Fibroblast of lung (primary cell): Measurements from ENCODE around the gene UBR7. TPM values are rescaled to one million over a fixed set of nuclear protein-coding genes. Genes with fewer than 3 reads are reported as not detected.

Experiments used
- DNase-seq, 2 donors: peaks; one replicate each; pipeline versions ENCODE4 v3.0.0 to v3.0.0-alpha.2; 2010; ENCODE audit warnings: low read depth in 2 of 2
- H2AFZ ChIP-seq: 2 replicates; pipeline ENCODE4 v1.5.1; 2012; ENCODE audit warnings: low read length, control low read depth, inconsistent platforms
- H3K27ac ChIP-seq: 2 replicates; pipeline ENCODE4 v1.5.1; 2011; ENCODE audit warnings: low read length, control low read depth; ENCODE audit not compliant: insufficient read depth
- H3K27me3 ChIP-seq: 2 replicates; pipeline ENCODE4 v1.5.1; 2011; ENCODE audit warnings: mild to moderate bottlenecking, low read length; ENCODE audit not compliant: control insufficient read depth, insufficient read depth
- H3K36me3 ChIP-seq: 2 replicates; pipeline ENCODE4 v1.5.1; 2011; ENCODE audit warnings: low read length; ENCODE audit not compliant: control insufficient read depth, insufficient read depth
- H3K4me1 ChIP-seq: 2 replicates; pipeline ENCODE4 v1.5.1; 2011; ENCODE audit warnings: low read length; ENCODE audit not compliant: control insufficient read depth, insufficient read depth; ENCODE audit errors: extremely low read depth
- H3K4me2 ChIP-seq: 2 replicates; pipeline ENCODE4 v1.5.1; 2011; ENCODE audit warnings: low read length, control low read depth; ENCODE audit not compliant: insufficient read depth; ENCODE audit errors: extremely low read depth
- H3K4me3 ChIP-seq, 4 experiments: fragments of 200-600 bp in 1 of 4; sonication (generic) in 1 of 4; replicated peaks in 1 of 4; 2 replicates each; pipeline ENCODE4 v1.5.1; 2011 to 2016; ENCODE audit warnings: low read length in 4 of 4, low read depth in 3 of 4, mild to moderate bottlenecking in 3 of 4, control low read depth in 2 of 4, inconsistent platforms in 1 of 4, mixed read lengths in 1 of 4; ENCODE audit not compliant: insufficient read depth in 1 of 4; ENCODE audit errors: control extremely low read depth in 1 of 4
- H3K79me2 ChIP-seq: 2 replicates; pipeline ENCODE4 v1.5.1; 2012; ENCODE audit warnings: mild to moderate bottlenecking, low read length, inconsistent platforms; ENCODE audit not compliant: control insufficient read depth, insufficient read depth
- H3K9ac ChIP-seq: 2 replicates; pipeline ENCODE4 v1.5.1; 2011; ENCODE audit warnings: mild to moderate bottlenecking, low read length, control low read depth; ENCODE audit not compliant: insufficient read depth
- H3K9me3 ChIP-seq: 2 replicates; pipeline ENCODE4 v1.5.1; 2012; ENCODE audit warnings: low read depth, low read length; ENCODE audit not compliant: control insufficient read depth, insufficient read depth
- H4K20me1 ChIP-seq: 2 replicates; pipeline ENCODE4 v1.5.1; 2011; ENCODE audit warnings: low read length; ENCODE audit not compliant: control insufficient read depth, insufficient read depth; ENCODE audit errors: extremely low read depth
- EZH2 ChIP-seq: IDR thresholded peaks from 2 replicates; pipeline ENCODE4 v1.5.1; 2012; ENCODE audit warnings: low read length, control low read depth, mild to moderate bottlenecking; ENCODE audit errors: missing control alignments
- polyA plus RNA-seq, 2 donors: library from polyadenylated mRNA; depleted of rRNA in 1 of 2; stranded (reverse) in 1 of 2; unstranded in 1 of 2; fragments of >200 nt; gene quantifications; 2 replicates each; pipeline ENCODE4 v1.2.1, GENCODE V29; 2011 to 2012; ENCODE audit warnings: missing spikeins in 1 of 2
- total RNA-seq: library from RNA; depleted of rRNA; stranded (reverse); fragments of >200 nt; gene quantifications from 2 replicates; pipeline ENCODE4 v1.2.1, GENCODE V29; 2014
- TF ChIP-seq, protein P1 (sequence below), 2 donors: IDR thresholded peaks in 1 of 2; conservative IDR thresholded peaks in 1 of 2; 1 replicate in 1 of 2; 2 replicates in 1 of 2; pipeline ENCODE4 v1.5.1; 2011 to 2012; ENCODE audit warnings: low read length in 2 of 2, control low read depth in 1 of 2, inconsistent platforms in 1 of 2, low read depth in 1 of 2, mild to moderate bottlenecking in 1 of 2

Gene UBR7
- total and polyA plus RNA-seq, 2 donors (not counting 1 experiment from before 2014, with no cell fraction given) = 25.4 to 34.0 TPM

DNA sequence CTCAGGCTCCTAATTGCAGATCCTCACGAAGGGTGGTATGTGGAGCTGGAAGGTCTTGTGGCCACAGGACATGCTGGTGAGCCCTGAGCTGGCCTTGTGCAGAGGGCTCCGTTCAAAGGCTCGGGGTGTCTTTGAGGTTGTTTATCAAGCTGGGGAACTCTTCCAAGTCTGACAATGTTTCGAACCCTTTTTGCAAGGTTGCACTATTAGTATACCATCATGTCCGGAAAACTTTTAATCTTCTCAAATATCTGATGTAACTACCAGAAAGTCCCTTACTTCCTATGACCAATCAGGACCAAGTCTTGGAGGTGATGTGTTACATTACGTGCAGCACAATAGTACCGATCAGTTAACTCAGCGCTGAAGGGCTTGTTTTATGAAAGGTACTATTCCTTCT is 21.5 kb downstream of the UBR7 start:
- no peak for TF ChIP-seq EZH2
- TF ChIP-seq, protein P1, sequence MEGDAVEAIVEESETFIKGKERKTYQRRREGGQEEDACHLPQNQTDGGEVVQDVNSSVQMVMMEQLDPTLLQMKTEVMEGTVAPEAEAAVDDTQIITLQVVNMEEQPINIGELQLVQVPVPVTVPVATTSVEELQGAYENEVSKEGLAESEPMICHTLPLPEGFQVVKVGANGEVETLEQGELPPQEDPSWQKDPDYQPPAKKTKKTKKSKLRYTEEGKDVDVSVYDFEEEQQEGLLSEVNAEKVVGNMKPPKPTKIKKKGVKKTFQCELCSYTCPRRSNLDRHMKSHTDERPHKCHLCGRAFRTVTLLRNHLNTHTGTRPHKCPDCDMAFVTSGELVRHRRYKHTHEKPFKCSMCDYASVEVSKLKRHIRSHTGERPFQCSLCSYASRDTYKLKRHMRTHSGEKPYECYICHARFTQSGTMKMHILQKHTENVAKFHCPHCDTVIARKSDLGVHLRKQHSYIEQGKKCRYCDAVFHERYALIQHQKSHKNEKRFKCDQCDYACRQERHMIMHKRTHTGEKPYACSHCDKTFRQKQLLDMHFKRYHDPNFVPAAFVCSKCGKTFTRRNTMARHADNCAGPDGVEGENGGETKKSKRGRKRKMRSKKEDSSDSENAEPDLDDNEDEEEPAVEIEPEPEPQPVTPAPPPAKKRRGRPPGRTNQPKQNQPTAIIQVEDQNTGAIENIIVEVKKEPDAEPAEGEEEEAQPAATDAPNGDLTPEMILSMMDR (conservative IDR thresholded peaks at IDR 0.05 in 1 of 2, IDR thresholded peaks at IDR 0.05 in 1 of 2; ENCODE audit: low read depth in 1 of 2, low read length in 2 of 2) = no peak
- Histone ChIP-seq H3K27me3 (no peaks in the 10 kb centered on the region), H3K4me2 (no peak overlapping the region), H4K20me1 (no peaks in the 10 kb centered on the region), H3K79me2 (no peaks in the 10 kb centered on the region), H3K4me1 (no peaks in the 10 kb centered on the region), H3K36me3 (peaks cover 6% of the 10 kb centered on the region), H3K9me3 (no peaks in the 10 kb centered on the region), H3K27ac (no peak overlapping the region), H3K9ac (no peak overlapping the region), H3K4me3 (no peak overlapping the region), H2AFZ (no peak overlapping the region)
- no peak for DNase-seq

DNA sequence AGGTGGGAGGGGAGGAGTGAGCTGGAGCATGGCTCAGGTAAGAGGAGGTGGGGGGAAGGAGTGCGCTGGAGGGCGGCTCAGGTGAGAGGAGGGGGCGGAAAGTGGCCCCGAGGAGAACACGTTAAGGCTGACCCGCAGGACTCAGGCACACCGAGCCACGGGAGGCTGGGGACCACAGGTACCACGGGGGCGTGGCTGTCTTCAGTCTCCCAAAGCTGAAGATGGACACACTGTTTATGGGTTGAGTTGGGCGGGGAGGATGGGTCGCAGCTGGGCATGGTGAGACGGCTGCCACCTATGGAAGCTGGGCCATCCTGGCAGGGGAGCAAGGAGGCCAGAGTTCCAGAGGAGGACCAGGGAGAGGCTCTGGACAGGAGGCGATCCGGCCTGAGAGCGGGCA is 23.5 kb downstream of the UBR7 start:
- no peak overlapping the region for H3K9ac ChIP-seq
- no peak overlapping the region for H2AFZ ChIP-seq
- no peak for TF ChIP-seq EZH2
- TF ChIP-seq, protein P1 (conservative IDR thresholded peaks at IDR 0.05 in 1 of 2, IDR thresholded peaks at IDR 0.05 in 1 of 2; ENCODE audit: low read depth in 1 of 2, low read length in 2 of 2) = no peak
- peaks cover 6% of the 10 kb centered on the region for H3K36me3 ChIP-seq
- no peaks in the 10 kb centered on the region for H3K27me3 ChIP-seq
- H3K9me3 ChIP-seq = no peaks in the 10 kb centered on the region
- no peaks in the 10 kb centered on the region for H4K20me1 ChIP-seq
- no peaks in the 10 kb centered on the region for H3K4me1 ChIP-seq
- no peak overlapping the region for H3K27ac ChIP-seq
- no peak overlapping the region for H3K4me2 ChIP-seq
- H3K4me3 ChIP-seq = no peak overlapping the region
- no peak for DNase-seq
- no peaks in the 10 kb centered on the region for H3K79me2 ChIP-seq

DNA sequence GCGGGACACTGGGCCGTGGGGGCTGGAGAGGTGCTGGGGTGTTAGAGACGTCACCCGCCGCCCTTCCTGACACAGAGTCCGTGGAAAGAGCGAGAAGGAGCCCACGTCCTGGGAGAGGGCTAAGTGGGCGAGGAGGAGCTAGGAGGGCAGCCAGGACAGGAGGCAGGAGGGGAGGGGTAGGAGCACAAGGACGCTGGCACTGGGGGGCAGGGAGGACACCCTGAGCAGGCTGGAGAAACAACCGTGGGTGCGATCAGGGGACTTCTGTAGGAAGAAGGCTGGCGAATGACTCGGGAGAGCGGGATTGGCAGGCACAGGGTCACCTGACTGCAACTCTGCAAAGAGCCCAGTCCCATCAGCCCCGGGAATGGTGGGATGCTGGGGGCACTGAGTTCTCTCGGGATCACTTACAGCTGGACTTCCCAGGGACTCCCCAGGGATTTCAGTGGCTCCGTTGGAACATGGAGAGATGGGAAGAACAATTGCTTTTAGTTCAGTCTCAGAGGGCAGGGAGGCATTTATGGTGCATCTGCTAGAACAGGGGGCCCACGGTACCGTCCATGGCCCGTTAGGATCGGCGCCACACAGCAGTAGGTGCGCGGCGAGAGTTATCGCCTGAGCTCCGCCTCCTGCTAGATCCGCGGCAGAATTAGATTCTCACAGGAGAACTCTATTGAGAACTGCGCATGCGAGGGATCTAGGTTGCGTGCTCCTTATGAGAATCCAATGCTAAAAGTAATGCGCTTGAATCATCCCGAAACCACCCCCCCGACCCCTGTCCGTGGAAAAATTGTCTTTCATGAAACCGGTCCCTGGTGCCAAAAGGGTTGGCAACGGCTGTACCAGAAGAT is 24.3 kb downstream of the UBR7 start:
- DNase-seq = peak; percentile 49 to 65
- H2AFZ ChIP-seq = peak overlapping the region; percentile 97
- H3K4me3 ChIP-seq = peak overlapping the region; percentile 36 to 65 (median 52)
- H3K79me2 ChIP-seq = no peaks in the 10 kb centered on the region
- no peaks in the 10 kb centered on the region for H3K27me3 ChIP-seq
- peak overlapping the region; percentile 4 for H3K9ac ChIP-seq
- H3K27ac ChIP-seq = peak overlapping the region; percentile 13
- no peaks in the 10 kb centered on the region for H3K9me3 ChIP-seq
- TF ChIP-seq, protein P1 (conservative IDR thresholded peaks at IDR 0.05 in 1 of 2, IDR thresholded peaks at IDR 0.05 in 1 of 2; ENCODE audit: low read depth in 1 of 2, low read length in 2 of 2) = no peak
- no peak for TF ChIP-seq EZH2
- no peaks in the 10 kb centered on the region for H3K4me1 ChIP-seq
- peak overlapping the region; percentile 94 for H3K4me2 ChIP-seq
- peaks cover 6% of the 10 kb centered on the region for H3K36me3 ChIP-seq
- no peaks in the 10 kb centered on the region for H4K20me1 ChIP-seq
